Uterus (tissue), 4 donors: ENCODE measurements around the gene PWP2. TPM values are rescaled to one million over a fixed set of nuclear protein-coding genes. Genes with fewer than 3 reads are reported as not detected.
"Not testable (repeated sequence)": the region's sequence is repeated elsewhere in the genome, so short reads cannot be mapped to it uniquely, and the experiment has no call there.

Experiments
- DNase-seq, 2 donors: peaks; one replicate each; pipeline ENCODE4 v3.0.0-alpha.2; 2019 to 2020
- H3K27ac ChIP-seq, 2 donors: fragments of 200-600 bp; sonication (generic); 1 replicate in 1 of 2; 2 replicates in 1 of 2; pipeline ENCODE4 v1.5.1; 2016 to 2018
- H3K27me3 ChIP-seq, 2 donors: fragments of 200-600 bp; sonication (generic); one replicate each; pipeline ENCODE4 v1.5.1; 2018 to 2019; ENCODE audit warnings: control low read depth in 1 of 2
- H3K36me3 ChIP-seq, 2 donors: fragments of 200-600 bp; sonication (generic); one replicate each; pipeline ENCODE4 v1.5.1; 2019; ENCODE audit warnings: control low read depth in 1 of 2
- H3K4me1 ChIP-seq, 2 donors: fragments of 200-600 bp; sonication (generic); one replicate each; pipeline ENCODE4 v1.5.1; 2018 to 2019; ENCODE audit warnings: control low read depth in 1 of 2
- H3K4me3 ChIP-seq, 2 donors: fragments of 200-600 bp; sonication (generic); 1 replicate in 1 of 2; 2 replicates in 1 of 2; pipeline ENCODE4 v1.5.1; 2018 to 2019; ENCODE audit warnings: mild to moderate bottlenecking in 1 of 2
- H3K9me3 ChIP-seq, 2 donors: fragments of 200-600 bp; sonication (generic); one replicate each; pipeline ENCODE4 v1.5.1; 2019; ENCODE audit warnings: control low read depth in 1 of 2
- CTCF ChIP-seq, 4 experiments: fragments of 200-600 bp in 2 of 4; fragments of 450-650 bp in 2 of 4; sonication (generic) in 2 of 4; IDR thresholded peaks; one replicate each; pipeline ENCODE4 v1.5.1; 2016 to 2019; ENCODE audit warnings: antibody characterized with exemption in 4 of 4, mild to moderate bottlenecking in 2 of 4, moderate library complexity in 1 of 4
- POLR2A ChIP-seq, 2 donors: fragments of 450-650 bp; IDR thresholded peaks; one replicate each; pipeline ENCODE4 v1.6.1; 2016; ENCODE audit warnings: antibody characterized with exemption in 2 of 2, mild to moderate bottlenecking in 1 of 2, moderate library complexity in 1 of 2
- intact Hi-C: fragments of 100-400 bp; cut with DNase I; formaldehyde crosslinking; loops from one replicate; pipeline ENCODE4 v1.15.1; 2023; ENCODE audit warnings: low total_unique reads
- total RNA-seq, 4 donors: library from RNA; depleted of rRNA in 3 of 4; stranded (reverse); fragments of >200 nt in 3 of 4; gene quantifications; one replicate each; pipeline versions ENCODE4 v1.1.0 to v1.2.4, GENCODE V29; 2014 to 2023
- donor health status: DM: yes; HTN: yes; CAD: no.

Gene PWP2
- total RNA-seq, 4 donors from 2014 or later = 5.2 to 9.1 (median 6.5) TPM; not detected in 1

GRCh38 chr21:44094832-44095231 is 12.4 kb upstream of the PWP2 start:
- H3K4me3 ChIP-seq = no peak overlapping the region
- intact Hi-C loops = no loop called here
- no peaks in the 10 kb centered on the region for H3K27me3 ChIP-seq
- TF ChIP-seq CTCF (IDR thresholded peaks at IDR 0.05) (no peak), POLR2A (IDR thresholded peaks at IDR 0.05) (no peak)
- H3K36me3 ChIP-seq = no peaks in the 10 kb centered on the region
- H3K9me3 ChIP-seq = no peaks in the 10 kb centered on the region
- no peak overlapping the region for H3K27ac ChIP-seq
- no peaks in the 10 kb centered on the region for H3K4me1 ChIP-seq
- DNase-seq = no peak

GRCh38 chr21:44098507-44098906 is 8.7 kb upstream of the PWP2 start:
- H3K36me3 ChIP-seq, intact Hi-C loops, H3K27ac ChIP-seq, H3K9me3 ChIP-seq, H3K4me1 ChIP-seq, DNase-seq, H3K27me3 ChIP-seq, H3K4me3 ChIP-seq: not testable (repeated sequence)

GRCh38 chr21:44098964-44099363 is 8.2 kb upstream of the PWP2 start:
- DNase-seq, H3K4me3 ChIP-seq, H3K9me3 ChIP-seq, H3K36me3 ChIP-seq, H3K27ac ChIP-seq, intact Hi-C loops, H3K27me3 ChIP-seq, H3K4me1 ChIP-seq: not testable (repeated sequence)

- H3K36me3 ChIP-seq, H3K27ac ChIP-seq, H3K27me3 ChIP-seq, DNase-seq, intact Hi-C loops, H3K4me1 ChIP-seq, H3K9me3 ChIP-seq: not testable (repeated sequence)
- H3K4me3 ChIP-seq = peak overlapping the region in 1 of 2 donors; percentile 40
These were observed 390 bp downstream of the PWP2 start for GRCh38 chr21:44107589-44107988.

DNA sequence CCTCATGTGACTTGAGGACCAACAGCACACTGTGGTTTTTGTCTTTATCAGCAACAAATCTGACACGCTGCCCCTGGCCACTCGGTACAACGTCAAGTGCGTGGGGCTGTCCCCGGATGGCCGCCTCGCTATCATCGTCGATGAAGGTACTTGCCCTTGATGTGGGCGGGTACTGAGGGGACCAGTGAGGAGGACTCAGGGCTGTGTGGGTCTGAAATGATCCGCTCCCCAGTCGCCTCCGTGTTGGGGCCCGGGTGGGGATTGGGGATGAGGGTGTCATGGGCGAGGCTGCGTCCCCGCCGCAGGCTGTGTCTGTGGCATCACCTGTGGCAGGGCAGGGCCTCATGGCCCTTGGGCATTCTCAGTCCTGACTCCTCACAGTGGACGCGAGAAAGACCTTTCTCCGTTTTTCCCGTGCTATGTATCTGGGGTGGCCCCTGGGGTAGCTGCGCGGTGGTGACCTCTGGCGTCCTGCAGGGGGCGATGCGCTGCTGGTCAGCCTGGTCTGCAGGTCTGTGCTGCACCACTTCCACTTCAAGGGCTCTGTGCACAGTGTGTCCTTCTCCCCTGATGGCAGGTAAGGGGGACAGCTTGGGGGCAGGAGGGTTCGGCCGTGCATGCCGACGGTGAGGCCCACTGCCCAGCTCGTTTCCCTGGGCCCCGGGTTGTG is 6.6 kb downstream of the PWP2 start:
- H3K27me3 ChIP-seq, H3K36me3 ChIP-seq, H3K4me1 ChIP-seq, intact Hi-C loops, H3K9me3 ChIP-seq, H3K27ac ChIP-seq, H3K4me3 ChIP-seq, DNase-seq: not testable (repeated sequence)

GRCh38 chr21:44122131-44122530 is 14.9 kb downstream of the PWP2 start:
- H3K36me3 ChIP-seq, intact Hi-C loops, H3K9me3 ChIP-seq, H3K27ac ChIP-seq, H3K27me3 ChIP-seq, H3K4me3 ChIP-seq, H3K4me1 ChIP-seq, DNase-seq: not testable (repeated sequence)

DNA sequence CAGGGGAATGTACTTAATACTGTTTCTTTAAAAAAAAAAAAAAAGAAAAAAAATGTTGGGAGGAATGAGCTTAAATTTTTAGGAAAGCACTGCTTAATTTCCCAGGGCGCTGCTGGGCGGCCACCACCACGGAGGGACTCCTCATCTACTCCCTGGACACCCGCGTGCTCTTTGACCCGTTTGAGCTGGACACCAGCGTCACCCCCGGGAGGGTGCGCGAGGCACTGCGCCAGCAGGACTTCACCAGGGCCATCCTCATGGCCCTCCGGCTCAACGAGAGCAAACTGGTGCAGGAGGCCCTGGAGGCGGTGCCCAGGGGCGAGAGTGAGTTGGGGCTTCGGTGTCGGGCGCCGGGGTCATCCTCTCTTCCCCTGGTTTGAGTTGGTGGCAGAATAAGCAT is 20.6 kb downstream of the PWP2 start:
- H3K9me3 ChIP-seq, H3K27me3 ChIP-seq, DNase-seq, H3K36me3 ChIP-seq, intact Hi-C loops, H3K4me1 ChIP-seq, H3K27ac ChIP-seq, H3K4me3 ChIP-seq: not testable (repeated sequence)

DNA sequence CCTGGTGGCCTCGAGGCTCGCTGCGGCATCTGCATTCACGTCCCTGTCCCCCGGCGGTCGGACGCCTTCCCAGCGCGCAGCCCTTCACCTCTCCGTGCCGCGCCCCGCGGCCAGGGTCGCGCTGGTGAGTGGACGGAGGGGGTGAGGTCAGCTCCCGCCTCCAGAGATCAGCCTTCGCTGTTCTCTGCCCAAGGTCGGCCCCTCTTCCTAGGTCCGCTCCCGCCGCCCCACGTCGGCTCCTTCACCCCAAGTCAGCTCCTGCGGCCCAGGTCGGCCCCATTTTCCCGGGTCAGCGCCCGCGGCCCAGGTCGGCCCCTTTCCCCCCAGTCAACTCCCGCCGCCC is 26.5 kb downstream of the PWP2 start:
- H3K27me3 ChIP-seq, H3K4me1 ChIP-seq, intact Hi-C loops, DNase-seq, H3K27ac ChIP-seq, H3K9me3 ChIP-seq, H3K36me3 ChIP-seq, H3K4me3 ChIP-seq: not testable (repeated sequence)

DNA sequence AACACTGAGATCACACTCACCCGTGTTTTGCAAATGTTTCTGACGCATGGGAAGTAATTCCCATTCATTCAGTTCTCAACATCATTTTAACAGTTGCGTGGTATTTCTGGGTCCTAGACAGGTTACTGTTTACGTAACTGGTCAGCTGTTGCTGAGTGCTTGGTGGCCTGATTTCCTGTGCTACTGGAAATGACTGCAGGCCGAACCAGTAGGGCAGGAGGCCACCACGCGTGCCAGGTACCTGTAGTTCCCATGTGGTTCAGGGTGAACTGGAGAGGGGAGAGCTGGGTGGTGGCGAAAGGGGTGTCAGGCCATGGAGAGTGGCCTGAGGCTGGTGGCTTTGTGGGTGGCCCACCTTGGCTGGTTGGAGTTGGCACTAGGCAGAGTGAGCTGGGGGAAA is 27.5 kb downstream of the PWP2 start:
- H3K36me3 ChIP-seq, intact Hi-C loops, H3K4me3 ChIP-seq, H3K9me3 ChIP-seq, H3K27ac ChIP-seq, H3K27me3 ChIP-seq, H3K4me1 ChIP-seq, DNase-seq: not testable (repeated sequence)

DNA sequence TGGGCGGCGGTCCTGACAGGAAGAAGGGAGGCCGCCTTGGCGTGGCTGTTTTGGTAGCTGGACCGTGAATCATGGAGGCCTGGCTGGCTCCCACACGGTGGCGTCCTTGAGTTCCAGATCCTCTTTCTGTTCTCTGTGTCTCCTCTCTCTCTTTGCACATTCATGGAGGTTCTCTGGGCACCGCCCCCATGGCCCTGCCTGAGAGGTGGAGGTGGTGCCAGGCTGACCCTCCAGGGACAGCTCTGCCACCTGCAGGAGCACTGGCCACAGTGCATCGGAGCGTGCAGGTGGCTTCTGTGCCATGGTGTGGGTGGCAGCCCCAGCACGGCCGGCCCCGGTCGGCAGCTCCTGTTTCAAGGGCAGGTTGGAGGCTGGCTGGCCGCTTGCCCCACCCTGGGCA is 30.8 kb downstream of the PWP2 start:
- H3K36me3 ChIP-seq, H3K27me3 ChIP-seq, intact Hi-C loops, H3K4me1 ChIP-seq, DNase-seq, H3K4me3 ChIP-seq, H3K27ac ChIP-seq, H3K9me3 ChIP-seq: not testable (repeated sequence)

- H3K36me3 ChIP-seq, H3K27ac ChIP-seq, H3K9me3 ChIP-seq, H3K4me3 ChIP-seq, intact Hi-C loops, H3K27me3 ChIP-seq, H3K4me1 ChIP-seq: not testable (repeated sequence)
- DNase-seq = peak; percentile 5 to 9
These were observed 32.8 kb downstream of the PWP2 start for GRCh38 chr21:44139787-44140551.

DNA sequence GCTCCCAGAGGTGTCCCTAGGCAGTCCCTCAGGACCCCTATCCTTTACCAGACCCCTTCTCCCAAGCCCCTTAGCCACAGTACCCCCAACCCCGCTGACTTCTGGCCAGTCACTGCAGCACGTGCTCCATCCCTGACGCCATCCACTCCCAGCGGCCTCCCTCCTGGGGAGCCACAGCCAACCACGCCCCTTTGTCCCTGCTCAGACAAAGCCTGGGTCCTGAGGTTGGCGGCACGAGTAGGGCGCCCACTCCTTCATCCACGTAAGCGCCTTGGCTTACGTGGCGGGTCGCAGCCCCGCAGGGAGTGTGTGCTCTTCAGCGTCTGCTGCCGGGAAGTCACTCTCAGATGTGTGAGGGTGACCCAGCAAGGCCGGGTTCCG is 33.3 kb downstream of the PWP2 start:
- DNase-seq, H3K27ac ChIP-seq, intact Hi-C loops, H3K9me3 ChIP-seq, H3K4me3 ChIP-seq, H3K4me1 ChIP-seq, H3K27me3 ChIP-seq, H3K36me3 ChIP-seq: not testable (repeated sequence)

DNA sequence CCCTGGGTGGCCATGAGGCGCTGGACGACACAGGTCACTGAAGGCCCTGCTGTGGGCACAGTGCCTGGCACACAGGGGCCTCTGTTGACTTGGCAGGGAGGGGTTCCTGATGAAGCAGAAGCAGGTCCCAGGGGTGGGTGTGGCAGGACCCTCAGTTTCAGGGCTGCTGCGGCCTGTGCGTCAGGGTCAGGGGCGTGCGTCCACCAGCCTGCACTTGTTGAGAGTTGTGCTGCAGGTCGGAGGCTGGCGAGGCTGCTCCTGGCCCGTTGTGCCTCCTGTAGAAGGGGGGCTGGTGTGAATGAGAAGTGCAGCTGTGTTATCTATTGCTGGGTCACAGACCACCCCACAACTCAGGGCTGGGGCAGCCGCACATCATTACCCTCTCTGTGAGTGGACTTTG is 35.3 kb downstream of the PWP2 start:
- H3K36me3 ChIP-seq, H3K4me1 ChIP-seq, H3K9me3 ChIP-seq, H3K27me3 ChIP-seq, H3K27ac ChIP-seq, DNase-seq, intact Hi-C loops, H3K4me3 ChIP-seq: not testable (repeated sequence)
